NT2/D1 (cell line): Measurements from ENCODE around the gene SLC66A3.

Experiments
- DNase-seq: peaks from one replicate; pipeline ENCODE4 v3.0.0-alpha.2; 2011; ENCODE audit warnings: low read depth, low spot score
- H3K27me3 ChIP-seq: 2 replicates; pipeline ENCODE4 v1.6.0; 2011; ENCODE audit warnings: mild to moderate bottlenecking; ENCODE audit not compliant: insufficient read length, insufficient read depth
- H3K36me3 ChIP-seq: 2 replicates; pipeline ENCODE4 v1.6.1; 2011; ENCODE audit warnings: mild to moderate bottlenecking, low read length, mixed read lengths; ENCODE audit not compliant: insufficient read depth, insufficient read length
- H3K4me1 ChIP-seq: 2 replicates; pipeline ENCODE4 v1.5.1; 2011; ENCODE audit not compliant: insufficient read depth, insufficient read length
- H3K4me3 ChIP-seq: 2 replicates; pipeline ENCODE4 v1.5.1; 2011; ENCODE audit warnings: low read depth; ENCODE audit not compliant: insufficient read length
- H3K9ac ChIP-seq: 2 replicates; pipeline ENCODE4 v1.6.0; 2011; ENCODE audit warnings: low read depth; ENCODE audit not compliant: insufficient read length
- H3K9me3 ChIP-seq: 2 replicates; pipeline ENCODE4 v1.5.1; 2011; ENCODE audit warnings: mild to moderate bottlenecking, low read length; ENCODE audit not compliant: insufficient read depth
- SUZ12 ChIP-seq: IDR thresholded peaks from 2 replicates; pipeline ENCODE4 v1.6.1; 2011; ENCODE audit not compliant: insufficient read length, insufficient read depth; ENCODE audit errors: extremely low read depth
- YY1 ChIP-seq: IDR thresholded peaks from 2 replicates; pipeline ENCODE4 v1.6.1; 2011; ENCODE audit not compliant: insufficient read length, insufficient read depth
- ZNF274 ChIP-seq: IDR thresholded peaks from 2 replicates; pipeline ENCODE4 v1.6.1; 2011; ENCODE audit warnings: mild to moderate bottlenecking, low read depth, low read length

Gene SLC66A3

DNA sequence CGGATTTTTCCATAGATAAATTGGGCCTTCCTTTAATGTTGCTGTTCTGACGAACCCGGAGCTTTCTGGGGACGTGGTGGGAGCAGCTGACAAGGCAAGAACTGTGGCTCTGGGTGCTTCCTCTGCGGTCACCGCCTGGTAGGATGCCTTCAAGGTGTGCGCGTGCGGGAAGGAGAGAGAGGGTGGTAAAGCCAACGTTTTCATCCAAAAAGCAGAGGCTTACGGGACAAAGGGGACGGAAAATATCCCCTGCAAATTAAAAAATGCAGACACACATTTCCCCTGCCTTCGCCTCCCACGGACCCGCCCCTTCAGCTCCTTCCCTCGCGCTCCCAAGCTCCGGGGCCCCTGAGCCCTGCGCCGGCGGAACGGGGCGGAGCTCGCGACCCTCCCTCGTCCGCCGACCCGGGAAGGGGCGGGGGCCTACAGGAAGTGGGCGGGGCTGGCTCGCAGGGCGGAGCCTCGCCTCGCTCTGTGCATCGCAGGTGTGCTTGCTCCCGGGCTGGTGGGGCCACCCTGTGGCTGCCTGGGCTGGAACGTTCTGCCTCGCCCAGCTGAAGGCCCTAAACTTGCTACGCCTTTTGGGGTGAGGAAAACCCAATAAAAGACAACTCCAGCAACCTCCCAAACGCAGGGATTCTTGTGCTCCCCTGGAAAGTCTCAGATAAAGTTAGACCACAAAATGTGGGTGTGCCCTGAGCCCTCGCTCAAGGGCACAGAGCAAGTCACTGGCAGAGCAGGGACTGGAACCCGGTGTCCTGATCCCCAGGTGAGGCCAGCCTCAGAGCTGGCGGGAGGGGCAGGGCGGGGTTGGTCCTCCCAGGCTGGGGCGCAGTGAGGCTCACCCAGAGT, 25.4 kb upstream of the SLC66A3 start:
- Histone ChIP-seq H3K4me1 (peaks cover 8% of the 10 kb centered on the region), H3K4me3 (peak overlapping the region; percentile 36), H3K36me3 (no peaks in the 10 kb centered on the region), H3K27me3 (no peaks in the 10 kb centered on the region), H3K9ac (peak overlapping the region; percentile 53), H3K9me3 (no peaks in the 10 kb centered on the region)
- peak; percentile 81 for DNase-seq
- TF ChIP-seq ZNF274: no peak
- no peak for TF ChIP-seq YY1
- no peak for TF ChIP-seq SUZ12

- Histone ChIP-seq H3K9me3 (no peaks in the 10 kb centered on the region), H3K4me3 (no peak overlapping the region), H3K9ac (no peak overlapping the region), H3K36me3 (no peaks in the 10 kb centered on the region), H3K27me3 (no peaks in the 10 kb centered on the region), H3K4me1 (peaks cover 8% of the 10 kb centered on the region)
- no peak for DNase-seq
- no peak for TF ChIP-seq SUZ12
- no peak for TF ChIP-seq ZNF274
- no peak for TF ChIP-seq YY1
These were observed 23.9 kb upstream of the SLC66A3 start for GRCh38 chr2:11131166-11131920.

GRCh38 chr2:11132036-11132671, 23.1 kb upstream of the SLC66A3 start:
- no peak overlapping the region for H3K4me3 ChIP-seq
- H3K4me1 ChIP-seq: peaks cover 8% of the 10 kb centered on the region
- no peak for DNase-seq
- H3K9ac ChIP-seq: peak overlapping the region; percentile 36
- H3K27me3 ChIP-seq: no peaks in the 10 kb centered on the region
- H3K9me3 ChIP-seq: no peaks in the 10 kb centered on the region
- TF ChIP-seq ZNF274: no peak
- TF ChIP-seq YY1: no peak
- no peak for TF ChIP-seq SUZ12
- H3K36me3 ChIP-seq: no peaks in the 10 kb centered on the region

GRCh38 chr2:11133238-11133935, 21.9 kb upstream of the SLC66A3 start:
- no peak for DNase-seq
- TF ChIP-seq ZNF274: no peak
- TF ChIP-seq SUZ12: no peak
- no peak for TF ChIP-seq YY1
- peak overlapping the region; percentile 18 for H3K4me3 ChIP-seq
- no peaks in the 10 kb centered on the region for H3K9me3 ChIP-seq
- no peaks in the 10 kb centered on the region for H3K27me3 ChIP-seq
- no peak overlapping the region for H3K9ac ChIP-seq
- peaks cover 8% of the 10 kb centered on the region for H3K4me1 ChIP-seq
- no peaks in the 10 kb centered on the region for H3K36me3 ChIP-seq

- no peak for DNase-seq
- H3K9me3 ChIP-seq: no peaks in the 10 kb centered on the region
- no peak overlapping the region for H3K4me3 ChIP-seq
- no peak overlapping the region for H3K9ac ChIP-seq
- peaks cover 8% of the 10 kb centered on the region for H3K4me1 ChIP-seq
- no peaks in the 10 kb centered on the region for H3K27me3 ChIP-seq
- TF ChIP-seq YY1 (no peak), ZNF274 (no peak), SUZ12 (no peak)
- no peaks in the 10 kb centered on the region for H3K36me3 ChIP-seq
These were observed 21.3 kb upstream of the SLC66A3 start for GRCh38 chr2:11133936-11134320.

DNA sequence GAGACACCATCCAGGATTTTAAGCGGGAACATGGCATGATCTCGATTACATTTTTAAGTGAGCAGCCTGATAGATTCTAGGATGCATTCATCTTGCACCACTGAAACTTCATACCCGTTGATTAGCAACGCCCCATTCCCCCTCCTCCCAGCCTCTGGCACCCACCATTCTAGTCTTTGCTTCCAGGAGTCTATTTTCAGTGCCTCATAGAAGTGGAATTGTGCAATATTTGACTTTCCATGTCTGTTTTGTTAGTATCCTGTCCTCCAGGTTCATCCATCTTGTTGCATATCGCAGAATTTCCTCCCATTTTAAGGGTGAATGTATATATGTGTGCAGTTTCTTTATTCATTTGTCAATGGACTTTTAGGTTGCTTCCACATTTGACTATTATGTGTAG, 20.9 kb upstream of the SLC66A3 start:
- DNase-seq: no peak

More for the DNA sequence above, 20.9 kb upstream of the SLC66A3 start:
- TF ChIP-seq SUZ12: no peak
- TF ChIP-seq ZNF274: no peak
- TF ChIP-seq YY1: no peak
- H3K36me3 ChIP-seq: no peaks in the 10 kb centered on the region
- no peaks in the 10 kb centered on the region for H3K9me3 ChIP-seq
- peaks cover 8% of the 10 kb centered on the region for H3K4me1 ChIP-seq
- H3K9ac ChIP-seq: no peak overlapping the region
- H3K27me3 ChIP-seq: no peaks in the 10 kb centered on the region
- H3K4me3 ChIP-seq: no peak overlapping the region
